Fibroblast of lung (primary cell): Measurements from ENCODE around the gene OR51I2. TPM values are rescaled to one million over a fixed set of nuclear protein-coding genes. Genes with fewer than 3 reads are reported as not detected.

Experiments used
- DNase-seq, 2 donors: peaks; one replicate each; pipeline versions ENCODE4 v3.0.0 to v3.0.0-alpha.2; 2010; ENCODE audit warnings: low read depth in 2 of 2
- H2AFZ ChIP-seq: 2 replicates; pipeline ENCODE4 v1.5.1; 2012; ENCODE audit warnings: low read length, control low read depth, inconsistent platforms
- H3K27ac ChIP-seq: 2 replicates; pipeline ENCODE4 v1.5.1; 2011; ENCODE audit warnings: low read length, control low read depth; ENCODE audit not compliant: insufficient read depth
- H3K27me3 ChIP-seq: 2 replicates; pipeline ENCODE4 v1.5.1; 2011; ENCODE audit warnings: mild to moderate bottlenecking, low read length; ENCODE audit not compliant: control insufficient read depth, insufficient read depth
- H3K36me3 ChIP-seq: 2 replicates; pipeline ENCODE4 v1.5.1; 2011; ENCODE audit warnings: low read length; ENCODE audit not compliant: control insufficient read depth, insufficient read depth
- H3K4me1 ChIP-seq: 2 replicates; pipeline ENCODE4 v1.5.1; 2011; ENCODE audit warnings: low read length; ENCODE audit not compliant: control insufficient read depth, insufficient read depth; ENCODE audit errors: extremely low read depth
- H3K4me2 ChIP-seq: 2 replicates; pipeline ENCODE4 v1.5.1; 2011; ENCODE audit warnings: low read length, control low read depth; ENCODE audit not compliant: insufficient read depth; ENCODE audit errors: extremely low read depth
- H3K4me3 ChIP-seq, 4 experiments: fragments of 200-600 bp in 1 of 4; sonication (generic) in 1 of 4; replicated peaks in 1 of 4; 2 replicates each; pipeline ENCODE4 v1.5.1; 2011 to 2016; ENCODE audit warnings: low read length in 4 of 4, low read depth in 3 of 4, mild to moderate bottlenecking in 3 of 4, control low read depth in 2 of 4, inconsistent platforms in 1 of 4, mixed read lengths in 1 of 4; ENCODE audit not compliant: insufficient read depth in 1 of 4; ENCODE audit errors: control extremely low read depth in 1 of 4
- H3K79me2 ChIP-seq: 2 replicates; pipeline ENCODE4 v1.5.1; 2012; ENCODE audit warnings: mild to moderate bottlenecking, low read length, inconsistent platforms; ENCODE audit not compliant: control insufficient read depth, insufficient read depth
- H3K9ac ChIP-seq: 2 replicates; pipeline ENCODE4 v1.5.1; 2011; ENCODE audit warnings: mild to moderate bottlenecking, low read length, control low read depth; ENCODE audit not compliant: insufficient read depth
- H3K9me3 ChIP-seq: 2 replicates; pipeline ENCODE4 v1.5.1; 2012; ENCODE audit warnings: low read depth, low read length; ENCODE audit not compliant: control insufficient read depth, insufficient read depth
- H4K20me1 ChIP-seq: 2 replicates; pipeline ENCODE4 v1.5.1; 2011; ENCODE audit warnings: low read length; ENCODE audit not compliant: control insufficient read depth, insufficient read depth; ENCODE audit errors: extremely low read depth
- EZH2 ChIP-seq: IDR thresholded peaks from 2 replicates; pipeline ENCODE4 v1.5.1; 2012; ENCODE audit warnings: low read length, control low read depth, mild to moderate bottlenecking; ENCODE audit errors: missing control alignments
- polyA plus RNA-seq, 2 donors: library from polyadenylated mRNA; depleted of rRNA in 1 of 2; stranded (reverse) in 1 of 2; unstranded in 1 of 2; fragments of >200 nt; gene quantifications; 2 replicates each; pipeline ENCODE4 v1.2.1, GENCODE V29; 2011 to 2012; ENCODE audit warnings: missing spikeins in 1 of 2
- total RNA-seq: library from RNA; depleted of rRNA; stranded (reverse); fragments of >200 nt; gene quantifications from 2 replicates; pipeline ENCODE4 v1.2.1, GENCODE V29; 2014
- TF ChIP-seq, protein P1 (sequence below), 2 donors: IDR thresholded peaks in 1 of 2; conservative IDR thresholded peaks in 1 of 2; 1 replicate in 1 of 2; 2 replicates in 1 of 2; pipeline ENCODE4 v1.5.1; 2011 to 2012; ENCODE audit warnings: low read length in 2 of 2, control low read depth in 1 of 2, inconsistent platforms in 1 of 2, low read depth in 1 of 2, mild to moderate bottlenecking in 1 of 2

The OR51I2 gene
- total and polyA plus RNA-seq, 2 donors (not counting 1 experiment from before 2014, with no cell fraction given): under 0.01 TPM; not detected in 1

DNA sequence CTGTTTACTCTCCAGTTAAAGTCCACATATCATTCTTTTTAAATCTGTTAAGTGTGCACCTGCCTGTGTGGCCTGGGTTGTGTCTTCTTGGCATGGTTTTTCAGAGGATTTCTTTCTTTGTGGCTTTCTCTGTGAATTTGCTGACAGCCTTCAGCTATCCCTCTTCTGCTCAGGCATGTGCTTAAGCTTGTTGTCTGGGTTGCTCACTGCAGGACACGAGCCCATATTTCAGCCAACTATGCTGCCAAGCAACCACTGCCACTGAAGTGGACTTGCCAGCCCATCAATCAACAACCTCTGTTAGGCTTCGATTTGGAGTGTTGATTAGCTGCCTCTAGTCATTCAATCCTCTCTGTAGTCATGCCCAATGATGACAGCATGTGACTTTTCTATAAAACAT, 18.4 kb downstream of the OR51I2 start:
- no peak overlapping the region for H2AFZ ChIP-seq
- TF ChIP-seq, protein P1, sequence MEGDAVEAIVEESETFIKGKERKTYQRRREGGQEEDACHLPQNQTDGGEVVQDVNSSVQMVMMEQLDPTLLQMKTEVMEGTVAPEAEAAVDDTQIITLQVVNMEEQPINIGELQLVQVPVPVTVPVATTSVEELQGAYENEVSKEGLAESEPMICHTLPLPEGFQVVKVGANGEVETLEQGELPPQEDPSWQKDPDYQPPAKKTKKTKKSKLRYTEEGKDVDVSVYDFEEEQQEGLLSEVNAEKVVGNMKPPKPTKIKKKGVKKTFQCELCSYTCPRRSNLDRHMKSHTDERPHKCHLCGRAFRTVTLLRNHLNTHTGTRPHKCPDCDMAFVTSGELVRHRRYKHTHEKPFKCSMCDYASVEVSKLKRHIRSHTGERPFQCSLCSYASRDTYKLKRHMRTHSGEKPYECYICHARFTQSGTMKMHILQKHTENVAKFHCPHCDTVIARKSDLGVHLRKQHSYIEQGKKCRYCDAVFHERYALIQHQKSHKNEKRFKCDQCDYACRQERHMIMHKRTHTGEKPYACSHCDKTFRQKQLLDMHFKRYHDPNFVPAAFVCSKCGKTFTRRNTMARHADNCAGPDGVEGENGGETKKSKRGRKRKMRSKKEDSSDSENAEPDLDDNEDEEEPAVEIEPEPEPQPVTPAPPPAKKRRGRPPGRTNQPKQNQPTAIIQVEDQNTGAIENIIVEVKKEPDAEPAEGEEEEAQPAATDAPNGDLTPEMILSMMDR (conservative IDR thresholded peaks at IDR 0.05 in 1 of 2, IDR thresholded peaks at IDR 0.05 in 1 of 2; ENCODE audit: low read depth in 1 of 2, low read length in 2 of 2): no peak
- TF ChIP-seq EZH2: no peak
- H3K27ac ChIP-seq: no peak overlapping the region
- DNase-seq: no peak
- no peaks in the 10 kb centered on the region for H3K79me2 ChIP-seq
- no peaks in the 10 kb centered on the region for H3K4me1 ChIP-seq
- H4K20me1 ChIP-seq: no peaks in the 10 kb centered on the region
- H3K9me3 ChIP-seq: no peaks in the 10 kb centered on the region
- no peaks in the 10 kb centered on the region for H3K27me3 ChIP-seq
- H3K4me3 ChIP-seq: no peak overlapping the region
- H3K9ac ChIP-seq: no peak overlapping the region
- H3K4me2 ChIP-seq: no peak overlapping the region
- no peaks in the 10 kb centered on the region for H3K36me3 ChIP-seq

DNA sequence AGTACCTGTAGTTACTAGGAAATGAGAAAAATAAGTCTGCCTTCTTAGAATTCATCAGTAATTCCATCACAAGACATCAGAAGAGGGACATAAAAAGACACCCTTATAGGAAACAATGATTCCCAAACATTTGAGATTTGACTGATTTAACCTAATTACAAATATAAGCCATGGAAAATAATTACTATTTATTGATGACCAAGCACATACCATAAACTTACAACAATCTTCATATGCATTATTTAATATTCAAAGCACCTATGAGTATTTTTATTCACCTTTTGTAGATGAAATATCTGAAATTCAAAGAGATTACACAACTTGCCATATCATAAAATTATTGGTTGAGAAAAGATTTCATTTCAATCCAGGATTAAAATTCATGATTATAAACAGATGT, 24.8 kb downstream of the OR51I2 start:
- no peak for DNase-seq
- Histone ChIP-seq H3K4me1 (no peaks in the 10 kb centered on the region), H3K27ac (no peak overlapping the region), H3K9me3 (no peaks in the 10 kb centered on the region), H3K36me3 (no peaks in the 10 kb centered on the region), H3K79me2 (no peaks in the 10 kb centered on the region), H3K4me3 (no peak overlapping the region), H3K4me2 (no peak overlapping the region), H2AFZ (no peak overlapping the region), H3K9ac (no peak overlapping the region), H3K27me3 (no peaks in the 10 kb centered on the region), H4K20me1 (no peaks in the 10 kb centered on the region)
- TF ChIP-seq, protein P1 (conservative IDR thresholded peaks at IDR 0.05 in 1 of 2, IDR thresholded peaks at IDR 0.05 in 1 of 2; ENCODE audit: low read depth in 1 of 2, low read length in 2 of 2): no peak
- no peak for TF ChIP-seq EZH2

- no peak overlapping the region for H2AFZ ChIP-seq
- no peak overlapping the region for H3K27ac ChIP-seq
- TF ChIP-seq, protein P1 (conservative IDR thresholded peaks at IDR 0.05 in 1 of 2, IDR thresholded peaks at IDR 0.05 in 1 of 2; ENCODE audit: low read depth in 1 of 2, low read length in 2 of 2): peak; percentile 85 to 88
- TF ChIP-seq EZH2: no peak
Observed at GRCh38 chr11:5476186-5476819, 27.2 kb downstream of the OR51I2 start.

More at GRCh38 chr11:5476186-5476819, 27.2 kb downstream of the OR51I2 start:
- peak; percentile 43 to 59 for DNase-seq
- Histone ChIP-seq H3K4me3 (no peak overlapping the region), H3K4me2 (no peak overlapping the region), H3K9me3 (no peaks in the 10 kb centered on the region), H3K79me2 (no peaks in the 10 kb centered on the region), H3K27me3 (no peaks in the 10 kb centered on the region), H3K36me3 (no peaks in the 10 kb centered on the region), H3K4me1 (no peaks in the 10 kb centered on the region), H4K20me1 (no peaks in the 10 kb centered on the region), H3K9ac (no peak overlapping the region)
